22Rv1 (cell line): ENCODE data around the gene RPL6.

Source experiments
- CTCF ChIP-seq: fragments of 450-650 bp; IDR thresholded peaks from 2 replicates; pipeline ENCODE4 v1.5.1; 2017; ENCODE audit warnings: mild to moderate bottlenecking
- ZFX ChIP-seq: fragments of 450-650 bp; IDR thresholded peaks from 2 replicates; pipeline ENCODE4 v1.6.1; 2017; ENCODE audit warnings: antibody characterized with exemption, borderline replicate concordance

GRCh38 chr12:112408621-112409020 lies 784 bp downstream of the RPL6 start:
- TF ChIP-seq CTCF: no peak
- no peak for TF ChIP-seq ZFX
